NCI-H526 treated with DMSO at 0.1 percent for 48 hours (cell line): Measurements from ENCODE around the gene FGD1.
"Not testable (repeated sequence)": the region's sequence is repeated elsewhere in the genome, so short reads cannot be mapped to it uniquely, and the experiment has no call there.

Source experiments
- DNase-seq: peaks from one replicate; lab custom pipeline; 2025; lab: John Stamatoyannopoulos, UW

Gene FGD1

DNA sequence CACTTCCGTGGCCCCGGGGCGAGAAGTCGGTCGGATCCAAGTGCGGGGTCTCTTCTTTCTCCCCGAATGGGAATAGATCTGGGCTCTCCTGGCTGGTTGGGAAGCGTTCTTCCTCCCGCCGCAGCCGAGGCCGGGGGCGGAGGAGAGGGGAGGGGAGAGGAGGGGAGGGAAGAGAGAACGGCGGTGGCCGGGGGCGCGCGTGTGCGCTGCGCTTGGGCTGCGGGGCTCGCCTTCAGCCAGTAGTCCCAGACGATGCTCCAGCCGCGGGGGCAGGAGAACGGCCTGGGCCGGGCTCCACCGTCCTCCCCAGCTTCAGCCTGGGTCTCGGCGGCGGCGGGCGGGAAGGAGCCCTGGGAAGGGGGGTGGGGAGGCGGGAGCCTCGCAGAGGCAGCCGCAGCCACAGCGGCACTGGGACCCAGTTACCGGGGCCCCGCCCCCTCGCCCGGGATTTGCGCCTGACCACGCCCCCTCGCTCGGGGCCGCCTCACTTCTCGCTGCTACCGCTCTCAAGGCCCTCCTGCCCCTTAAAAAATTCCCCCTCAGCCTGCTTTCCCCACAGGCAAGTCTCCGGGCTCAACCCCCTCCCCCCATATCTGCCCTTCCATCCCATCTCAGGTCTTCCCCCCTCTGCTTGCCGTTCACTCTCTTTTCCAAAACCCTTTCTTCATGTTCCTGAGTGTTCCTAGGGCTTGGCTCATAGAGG, at the start of gene FGD1:
TSS of gene FGD1 (minus strand) at position 421 of the 703 bp plus-strand sequence. CDS start 802 bp downstream, outside the sequence.
- peak; percentile 31 for DNase-seq

- not testable (repeated sequence) for DNase-seq
Observed at GRCh38 chrX:54542239-54542638, 46.2 kb upstream of the FGD1 start.

DNA sequence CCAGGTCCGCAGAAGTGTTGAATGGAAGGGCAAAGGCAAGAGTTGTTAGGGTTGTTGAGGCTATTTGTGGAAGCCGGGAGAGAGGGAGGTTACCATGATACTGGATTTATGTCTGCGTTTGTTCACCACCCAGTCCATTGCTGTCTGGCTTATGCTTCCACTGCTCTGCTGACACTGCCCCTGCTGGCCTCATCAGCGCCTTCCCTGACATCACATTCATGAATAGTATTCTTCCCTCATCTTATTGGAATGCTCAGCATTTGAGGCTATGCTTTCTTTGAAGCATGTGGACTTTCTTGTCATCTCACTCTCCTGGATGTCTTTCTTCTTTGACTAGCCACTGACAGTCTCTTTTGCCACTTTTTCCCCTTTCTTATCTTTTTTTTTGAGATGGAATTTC, 44.3 kb upstream of the FGD1 start:
- DNase-seq, result no peak

DNA sequence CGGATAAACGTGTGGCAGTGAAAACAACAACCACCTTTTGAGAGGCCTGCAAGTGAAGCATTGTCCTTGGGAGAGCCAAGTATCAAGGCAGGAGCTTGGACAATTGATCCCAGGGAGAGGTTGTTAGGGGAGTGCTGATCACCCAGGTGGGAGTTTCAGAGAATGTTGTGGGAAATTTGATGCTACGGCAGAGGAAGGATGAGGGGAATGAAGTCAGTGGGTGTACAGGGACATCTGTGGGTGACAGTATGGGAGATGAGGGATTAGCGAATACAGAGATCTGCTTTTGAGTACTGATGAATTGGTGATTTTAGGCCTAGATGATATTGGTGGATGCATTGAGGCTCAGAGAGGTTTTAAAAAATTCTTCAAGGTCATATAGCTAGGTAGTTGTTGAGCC, 38.2 kb upstream of the FGD1 start:
- no peak for DNase-seq

DNA sequence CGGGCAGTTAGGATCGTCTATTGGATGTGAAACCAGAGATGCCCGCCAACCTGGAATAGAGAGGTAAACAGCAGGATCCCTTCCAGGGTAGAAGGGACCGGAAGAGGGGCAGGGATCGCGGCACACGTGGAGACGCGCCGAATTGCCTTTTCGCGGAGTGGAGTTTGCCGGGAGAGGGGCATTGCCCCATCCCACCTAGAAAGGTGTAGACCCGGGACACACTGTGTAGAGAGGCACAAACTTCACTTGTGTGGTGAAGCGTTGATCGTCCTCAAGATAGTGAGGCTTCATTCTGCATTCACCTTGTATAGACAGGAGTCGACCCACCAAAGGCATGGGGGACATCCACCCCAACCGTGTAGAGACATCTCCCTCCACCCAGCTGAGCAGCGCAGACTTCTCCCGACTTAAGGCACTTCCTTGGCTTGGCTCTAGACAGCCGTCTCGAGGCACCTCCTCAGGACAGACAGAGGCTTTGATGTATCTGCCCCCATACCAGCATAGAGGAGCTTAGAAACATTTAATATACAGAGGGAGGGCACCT, 34.4 kb upstream of the FGD1 start:
- no peak for DNase-seq

GRCh38 chrX:54529552-54530356, 33.7 kb upstream of the FGD1 start, which contains the start of gene GNL3L:
TSS of gene GNL3L (plus strand) at chrX:54530219. CDS start at chrX:54532567, 2,348 bp downstream.
- DNase-seq, result peak; percentile 87

GRCh38 chrX:54529151-54529550, 33.1 kb upstream of the FGD1 start:
- DNase-seq, result no peak

DNA sequence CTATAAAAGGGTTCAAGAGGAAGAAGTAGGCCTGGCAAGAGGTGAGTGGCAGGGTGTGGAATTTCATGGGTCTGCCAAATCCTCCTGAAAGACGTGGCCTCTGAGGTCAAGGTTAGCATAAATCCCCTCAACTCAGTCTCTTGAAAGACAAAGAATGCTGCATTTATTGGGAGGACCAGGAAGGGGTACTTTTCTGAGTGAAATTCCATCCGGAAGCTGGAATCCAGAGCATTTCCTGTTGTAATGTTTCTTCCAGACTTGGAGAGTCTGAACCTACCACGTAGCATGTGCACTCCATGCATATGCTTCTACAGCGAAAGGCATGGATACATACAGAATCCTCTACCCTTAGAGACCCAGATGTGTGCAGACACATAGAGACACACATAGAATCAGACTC, 13.4 kb upstream of the FGD1 start:
- no peak for DNase-seq

- DNase-seq, result no peak
Observed at GRCh38 chrX:54496936-54497335, 902 bp upstream of the FGD1 start.

GRCh38 chrX:54496517-54496852, 451 bp upstream of the FGD1 start:
- no peak for DNase-seq

DNA sequence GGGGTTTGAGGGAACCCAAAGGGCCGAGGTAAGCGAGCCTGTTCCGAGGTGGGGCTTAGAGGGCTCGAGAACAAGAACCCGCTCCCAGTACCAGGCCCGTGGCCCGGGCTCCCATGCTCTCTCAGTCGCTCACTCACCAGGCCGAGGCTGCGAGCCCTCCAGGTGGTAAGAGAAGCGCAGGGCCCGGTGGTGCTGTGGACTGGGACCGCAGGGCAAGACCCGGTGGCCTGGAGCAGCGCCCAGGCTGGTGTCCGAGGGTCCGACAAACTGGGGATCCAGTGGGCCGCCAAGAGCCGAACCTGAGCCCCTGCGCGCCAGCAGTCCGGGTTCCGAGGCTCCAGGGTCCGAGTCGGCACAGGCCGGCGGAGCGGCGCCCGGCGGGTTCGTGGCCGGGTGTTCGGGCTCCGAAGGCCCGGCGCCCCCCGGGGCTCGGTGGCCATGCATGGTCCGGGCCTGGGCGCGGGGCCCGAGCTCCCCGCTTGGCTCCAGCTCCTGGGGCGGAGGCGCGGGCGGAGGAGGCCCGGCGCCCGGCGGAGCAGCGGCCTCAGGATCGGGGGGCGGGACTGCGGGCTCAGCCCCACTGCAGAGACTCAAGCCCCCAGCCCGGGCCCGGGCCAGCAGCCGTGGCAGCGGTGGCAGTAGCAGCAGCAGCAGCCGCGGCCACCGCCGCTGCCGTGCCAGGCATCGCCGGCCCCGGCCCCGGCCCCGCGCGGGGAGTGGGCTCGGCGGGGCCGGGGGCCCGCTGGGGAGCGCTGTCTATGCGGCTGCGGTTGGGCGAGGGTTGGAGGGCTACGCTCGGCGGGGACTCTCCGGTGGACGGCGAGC, 833 bp downstream of the FGD1 start:
- peak; percentile 5 for DNase-seq

- no peak for DNase-seq
Observed at GRCh38 chrX:54494166-54494988, 1.7 kb downstream of the FGD1 start.

DNA sequence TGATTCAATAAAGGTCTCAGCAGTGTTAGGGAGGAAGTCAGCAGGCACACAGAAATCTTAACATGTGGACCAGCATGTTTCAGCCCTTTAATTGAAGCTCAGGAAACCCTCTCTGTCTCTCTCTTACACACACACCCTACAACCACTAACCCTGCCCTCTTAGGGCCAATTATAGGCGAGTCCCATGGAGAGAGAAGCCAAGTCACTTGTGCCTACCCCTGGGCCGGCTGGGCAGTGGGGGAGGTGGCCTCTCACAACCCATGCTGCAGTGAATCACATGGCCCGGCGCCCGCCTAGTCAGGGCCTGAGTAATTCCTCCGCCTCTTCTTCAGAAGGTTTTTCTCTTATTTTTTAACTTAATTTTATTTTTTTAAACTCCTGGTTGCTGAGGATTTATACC, 3.7 kb downstream of the FGD1 start:
- no peak for DNase-seq

DNA sequence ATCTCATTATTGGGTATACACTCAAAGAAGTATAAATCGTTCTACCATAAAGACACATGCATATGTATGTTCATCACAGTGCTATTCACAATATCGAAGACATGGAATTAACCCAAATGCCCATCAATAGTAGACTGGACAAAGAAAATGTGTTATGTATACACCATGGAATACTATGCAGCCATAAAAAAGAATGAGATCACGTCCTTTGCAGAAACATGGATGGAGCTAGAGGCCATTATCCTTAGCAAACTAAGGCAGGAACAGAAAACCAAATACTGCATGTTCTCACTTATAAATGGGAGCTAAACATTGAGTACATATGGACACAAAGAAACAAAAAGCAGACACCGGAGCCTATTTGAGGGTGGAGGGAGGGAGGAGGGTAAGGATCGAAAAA, 6.2 kb downstream of the FGD1 start:
- DNase-seq, result not testable (repeated sequence)

- no peak for DNase-seq
Observed at GRCh38 chrX:54484666-54485065, 11.4 kb downstream of the FGD1 start.

GRCh38 chrX:54483946-54484345, 12.1 kb downstream of the FGD1 start:
- DNase-seq, result no peak

- DNase-seq, result peak; percentile 18
Observed at GRCh38 chrX:54482839-54483593, 13.0 kb downstream of the FGD1 start.

DNA sequence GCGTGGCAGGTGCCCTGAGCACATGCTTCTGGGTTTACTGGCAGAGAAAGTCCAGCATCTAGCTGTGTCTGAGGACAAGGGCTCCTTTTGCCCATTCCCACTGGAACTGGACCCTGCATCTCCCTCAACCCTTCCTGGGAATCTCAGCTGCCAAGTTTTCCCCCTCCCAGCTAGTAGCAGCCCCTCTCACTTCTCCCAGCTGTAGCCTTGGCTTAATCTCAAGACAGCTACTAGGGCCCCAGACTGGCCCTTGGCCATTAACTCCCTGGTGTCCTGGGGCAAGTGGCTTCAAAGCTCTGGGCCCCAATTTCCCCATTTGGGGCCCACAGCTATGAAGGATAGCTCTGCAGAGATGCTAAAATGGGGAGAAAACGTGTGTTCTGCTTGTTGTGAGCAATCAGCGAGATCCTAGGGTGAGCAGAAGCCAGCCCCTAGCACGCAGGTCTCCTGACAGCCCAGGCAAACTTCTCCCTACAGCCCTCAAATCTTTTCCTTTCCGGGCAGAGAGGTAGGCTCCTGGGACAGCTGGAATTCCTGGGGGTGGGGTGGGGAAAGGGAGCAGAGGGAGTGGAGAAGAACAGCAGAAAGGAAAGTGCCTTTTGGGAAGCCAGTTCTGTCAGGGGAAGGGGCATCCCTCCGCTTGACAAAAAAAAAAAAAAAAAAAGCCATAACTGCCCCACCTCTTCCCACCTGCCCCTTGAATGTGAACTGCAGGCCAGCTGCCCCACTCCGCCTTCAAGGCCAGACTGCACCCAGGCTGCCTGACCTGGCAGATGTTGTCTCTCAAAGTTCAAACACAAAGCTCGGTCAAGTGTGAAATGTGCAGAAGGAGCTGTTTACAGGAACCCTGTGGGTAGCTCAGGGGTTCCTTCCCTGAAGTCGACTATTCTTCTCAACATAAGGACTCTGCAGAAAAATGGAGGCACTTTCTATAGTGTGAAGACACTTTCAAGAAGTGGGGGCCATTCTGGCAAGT, 16.6 kb downstream of the FGD1 start:
- peak; percentile 5 for DNase-seq
